HCT116 (cell line): Measurements from ENCODE around the gene PNPO. TPM values are rescaled to one million over a fixed set of nuclear protein-coding genes. Genes with fewer than 3 reads are reported as not detected.

Experiments
- total RNA-seq: library from RNA; stranded (reverse); gene quantifications from one replicate; pipeline ENCODE4 v1.2.1, GENCODE V29; 2021; ENCODE audit not compliant: unreplicated experiment

PNPO gene
- total RNA-seq, 1 experiment from 2014 or later = 74.9 TPM

Other genes with a start within 250 kb of the PNPO start
- gene TBKBP1, start 247.4 kb upstream of the PNPO start, total RNA-seq = 12.4 TPM
- gene TBX21, start 208.3 kb upstream of the PNPO start, total RNA-seq = 0.20 TPM
- gene OSBPL7, start 119.8 kb upstream of the PNPO start, total RNA-seq = 20.5 TPM
- gene MRPL10, start 110.0 kb upstream of the PNPO start, total RNA-seq = 112 TPM
- 0.76 TPM for gene LRRC46, start 109.9 kb upstream of the PNPO start, total RNA-seq
- gene SCRN2, start 100.3 kb upstream of the PNPO start, total RNA-seq = 53.2 TPM
- 10.8 TPM for gene SP6, start 90.4 kb upstream of the PNPO start, total RNA-seq
- 22.2 TPM for gene SP2, start 45.3 kb upstream of the PNPO start, total RNA-seq
- 0.34 TPM for gene PRR15L, start 16.3 kb downstream of the PNPO start, total RNA-seq
- gene CDK5RAP3, start 29.5 kb downstream of the PNPO start, total RNA-seq = 255 TPM
- not detected for gene COPZ2, start 96.2 kb downstream of the PNPO start, total RNA-seq
- gene NFE2L1, start 106.8 kb downstream of the PNPO start, total RNA-seq = 135 TPM
- gene CBX1, start 159.9 kb downstream of the PNPO start, total RNA-seq = 136 TPM
- gene SNX11, start 166.2 kb downstream of the PNPO start, total RNA-seq = 26.8 TPM